Trophoblast cell (in vitro differentiated cells and primary cell): Measurements from ENCODE around the gene CISTR.
"Not testable (repeated sequence)": the region's sequence is repeated elsewhere in the genome, so short reads cannot be mapped to it uniquely, and the experiment has no call there.

Source experiments
- DNase-seq, 2 donors: peaks; one replicate each; pipeline ENCODE4 v3.0.0-alpha.2; 2016
- H2AFZ ChIP-seq: 2 replicates; pipeline ENCODE4 v1.6.1; 2013; ENCODE audit warnings: low read length, moderate library complexity, mild to moderate bottlenecking; ENCODE audit not compliant: insufficient read depth, poor library complexity
- H2AK5ac ChIP-seq: 2 replicates; pipeline ENCODE4 v1.6.1; 2013; ENCODE audit warnings: mild to moderate bottlenecking, low read length
- H2BK120ac ChIP-seq: 2 replicates; pipeline ENCODE4 v1.6.1; 2013; ENCODE audit warnings: low read length, mild to moderate bottlenecking, moderate library complexity; ENCODE audit not compliant: insufficient read depth, poor library complexity
- H2BK12ac ChIP-seq: 2 replicates; pipeline ENCODE4 v1.6.1; 2013; ENCODE audit warnings: mild to moderate bottlenecking, low read length, moderate library complexity
- H2BK5ac ChIP-seq: 2 replicates; pipeline ENCODE4 v1.6.1; 2013; ENCODE audit warnings: low read length, low read depth, moderate library complexity, mild to moderate bottlenecking; ENCODE audit not compliant: poor library complexity
- H3K14ac ChIP-seq: 2 replicates; pipeline ENCODE4 v1.6.1; 2013; ENCODE audit warnings: mild to moderate bottlenecking, low read length
- H3K18ac ChIP-seq: 2 replicates; pipeline ENCODE4 v1.6.1; 2013; ENCODE audit warnings: mild to moderate bottlenecking, low read length
- H3K23ac ChIP-seq: 2 replicates; pipeline ENCODE4 v1.6.1; 2013; ENCODE audit warnings: low read length
- H3K27ac ChIP-seq: 2 replicates; pipeline ENCODE4 v1.5.1; 2013; ENCODE audit warnings: low read depth, mild to moderate bottlenecking, inconsistent platforms, low read length, moderate library complexity
- H3K27me3 ChIP-seq: 2 replicates; pipeline ENCODE4 v1.6.1; 2013; ENCODE audit warnings: inconsistent platforms, mild to moderate bottlenecking, low read length, moderate library complexity; ENCODE audit not compliant: insufficient read depth
- H3K36me3 ChIP-seq, 2 experiments: 1 replicate in 1 of 2; 2 replicates in 1 of 2; pipeline ENCODE4 v1.6.1; 2013; ENCODE audit warnings: low read length in 2 of 2, mild to moderate bottlenecking in 2 of 2, moderate library complexity in 1 of 2; ENCODE audit not compliant: insufficient read depth in 2 of 2, control insufficient read depth in 1 of 2
- H3K4ac ChIP-seq: 2 replicates; pipeline ENCODE4 v1.6.1; 2013; ENCODE audit warnings: low read depth, mild to moderate bottlenecking, low read length, moderate library complexity
- H3K4me1 ChIP-seq, 2 experiments: 1 replicate in 1 of 2; 2 replicates in 1 of 2; pipeline ENCODE4 v1.6.1; 2013; ENCODE audit warnings: low read length in 2 of 2, mild to moderate bottlenecking in 2 of 2, moderate library complexity in 1 of 2; ENCODE audit not compliant: insufficient read depth in 2 of 2, control insufficient read depth in 1 of 2
- H3K4me2 ChIP-seq: 2 replicates; pipeline ENCODE4 v1.6.1; 2013; ENCODE audit warnings: inconsistent platforms, mild to moderate bottlenecking, low read length, moderate library complexity
- H3K4me3 ChIP-seq: 2 replicates; pipeline ENCODE4 v1.5.1; 2013; ENCODE audit warnings: mild to moderate bottlenecking, low read depth, low read length, inconsistent platforms
- H3K79me1 ChIP-seq: one replicate; pipeline ENCODE4 v1.6.1; 2013; ENCODE audit warnings: low read length
- H3K79me2 ChIP-seq: 2 replicates; pipeline ENCODE4 v1.6.1; 2013; ENCODE audit warnings: low read length, mild to moderate bottlenecking; ENCODE audit not compliant: control insufficient read depth, insufficient read depth, poor library complexity
- H3K9ac ChIP-seq: 2 replicates; pipeline ENCODE4 v1.6.1; 2013; ENCODE audit warnings: mild to moderate bottlenecking, low read length
- H3K9me3 ChIP-seq: 2 replicates; pipeline ENCODE4 v1.6.1; 2013; ENCODE audit warnings: low read depth, mild to moderate bottlenecking, control low read depth, inconsistent platforms, low read length; ENCODE audit not compliant: insufficient read depth
- H4K12ac ChIP-seq: 2 replicates; pipeline ENCODE4 v1.6.1; 2013; ENCODE audit warnings: low read depth, mild to moderate bottlenecking, low read length, moderate library complexity
- H4K8ac ChIP-seq: 2 replicates; pipeline ENCODE4 v1.6.1; 2013; ENCODE audit warnings: low read depth, mild to moderate bottlenecking, low read length, moderate library complexity
- H4K91ac ChIP-seq: one replicate; pipeline ENCODE4 v1.6.1; 2013; ENCODE audit warnings: low read depth, mild to moderate bottlenecking, low read length, moderate library complexity
- WGBS: extraction: QIAGEN DNeasy Blood & Tissue Kit; methylation state at CpG from one replicate; pipeline ENCODE4 v1.1.7; 2013; ENCODE audit warnings: missing lambda C conversion rate; ENCODE audit not compliant: insufficient read length, insufficient coverage; ENCODE audit errors: extremely low coverage; 5-methylcytosine and 5-hydroxymethylcytosine counted together

The CISTR gene

DNA sequence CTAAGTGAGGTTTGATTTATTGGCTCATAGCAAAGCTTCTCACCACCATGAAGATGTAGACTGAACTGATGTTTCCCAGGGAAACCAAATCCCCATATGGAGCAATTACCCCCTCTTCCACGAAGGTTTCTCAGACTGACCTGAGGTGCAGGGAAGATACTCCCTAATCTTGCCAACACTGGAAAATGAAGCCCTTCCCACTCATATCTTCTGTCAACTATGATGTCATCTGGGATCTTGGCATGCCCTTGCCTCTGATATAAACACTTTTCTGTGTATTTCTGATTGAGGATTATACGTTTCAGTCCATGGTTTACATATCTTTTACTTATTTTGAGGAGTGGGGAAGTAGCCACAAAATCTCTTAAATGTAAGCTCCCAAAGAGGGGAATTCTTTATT is 14.1 kb upstream of the CISTR start:
- Histone ChIP-seq H2BK120ac (no peak overlapping the region), H3K27me3 (no peaks in the 10 kb centered on the region), H3K23ac (no peak overlapping the region), H3K9me3 (peaks cover 2% of the 10 kb centered on the region), H3K27ac (no peak overlapping the region), H3K18ac (no peak overlapping the region), H2AFZ (no peak overlapping the region), H3K4ac (no peak overlapping the region), H3K79me1 (no peaks in the 10 kb centered on the region), H4K12ac (no peak overlapping the region), H3K79me2 (no peaks in the 10 kb centered on the region), H3K36me3 (no peaks in the 10 kb centered on the region), H2BK12ac (no peak overlapping the region), H3K4me3 (no peak overlapping the region), H2AK5ac (no peak overlapping the region), H4K91ac (no peak overlapping the region), H3K4me1 (no peaks in the 10 kb centered on the region), H3K14ac (no peak overlapping the region), H3K4me2 (no peak overlapping the region), H3K9ac (no peak overlapping the region), H4K8ac (no peak overlapping the region), H2BK5ac (no peak overlapping the region)
- no peak for DNase-seq
- WGBS, result no CpG with 5 or more reads among the region's 2 CpGs

DNA sequence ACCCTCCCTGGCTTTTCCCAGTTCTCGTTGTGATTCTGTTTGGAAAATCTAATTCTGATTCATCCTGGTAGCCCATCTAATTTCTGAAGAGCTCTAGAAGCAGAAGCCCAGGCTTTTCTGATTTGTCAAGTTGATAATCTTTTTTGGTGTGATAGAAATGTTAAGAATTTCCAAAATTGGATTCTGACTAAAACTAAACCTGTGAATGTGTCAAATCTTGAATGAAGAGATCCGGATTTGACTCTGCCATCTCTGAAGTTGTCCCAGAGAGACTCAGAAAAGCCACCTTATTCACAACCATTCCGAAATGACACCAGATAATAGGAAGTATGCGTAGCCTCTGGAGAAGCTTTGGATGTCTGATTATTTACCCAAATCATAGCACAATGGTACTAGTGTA is 12.8 kb upstream of the CISTR start:
- H3K14ac ChIP-seq, result no peak overlapping the region
- H3K27ac ChIP-seq, result no peak overlapping the region
- no peaks in the 10 kb centered on the region for H3K36me3 ChIP-seq
- H3K79me1 ChIP-seq, result no peaks in the 10 kb centered on the region
- H3K27me3 ChIP-seq, result no peaks in the 10 kb centered on the region
- no peak overlapping the region for H4K12ac ChIP-seq
- no peak overlapping the region for H3K4me2 ChIP-seq
- no peak for DNase-seq
- WGBS, result no CpG with 5 or more reads among the region's 4 CpGs
- no peak overlapping the region for H2BK12ac ChIP-seq
- H2BK120ac ChIP-seq, result no peak overlapping the region
- no peak overlapping the region for H3K4ac ChIP-seq
- H2BK5ac ChIP-seq, result no peak overlapping the region
- no peak overlapping the region for H3K23ac ChIP-seq
- H2AK5ac ChIP-seq, result no peak overlapping the region
- no peak overlapping the region for H4K8ac ChIP-seq
- peaks cover 2% of the 10 kb centered on the region for H3K9me3 ChIP-seq
- no peaks in the 10 kb centered on the region for H3K4me1 ChIP-seq
- H3K79me2 ChIP-seq, result no peaks in the 10 kb centered on the region
- H3K4me3 ChIP-seq, result no peak overlapping the region
- no peak overlapping the region for H3K9ac ChIP-seq
- H3K18ac ChIP-seq, result no peak overlapping the region
- H2AFZ ChIP-seq, result no peak overlapping the region
- no peak overlapping the region for H4K91ac ChIP-seq

DNA sequence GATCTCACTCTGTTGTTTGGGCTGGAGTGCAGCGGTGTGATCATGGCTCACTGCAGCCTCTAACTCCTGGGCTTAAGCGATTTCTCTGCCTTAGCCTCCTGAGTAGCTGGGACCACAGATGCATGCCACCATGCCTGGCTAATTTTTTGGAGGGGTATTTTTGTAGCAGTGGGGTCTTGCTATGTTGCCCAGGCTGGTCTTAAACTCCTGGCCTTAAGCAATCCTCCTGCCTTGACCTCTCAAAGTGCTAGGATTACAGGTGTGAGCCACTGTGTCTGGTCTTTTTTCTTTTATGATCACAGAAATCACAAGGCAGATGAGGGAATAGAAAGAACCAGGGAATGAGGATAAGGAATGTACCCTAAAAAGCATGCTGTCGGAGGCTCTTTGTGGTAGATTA is 11.0 kb upstream of the CISTR start:
- not testable (repeated sequence) for DNase-seq, H3K18ac ChIP-seq, H3K23ac ChIP-seq, H2AK5ac ChIP-seq, H2BK120ac ChIP-seq, H2BK12ac ChIP-seq, H4K12ac ChIP-seq, H4K91ac ChIP-seq, H3K14ac ChIP-seq, H3K4ac ChIP-seq, H3K9ac ChIP-seq, H3K27ac ChIP-seq, H3K36me3 ChIP-seq, H3K4me1 ChIP-seq, H2BK5ac ChIP-seq, H4K8ac ChIP-seq, H3K4me3 ChIP-seq, H3K27me3 ChIP-seq, H2AFZ ChIP-seq, H3K4me2 ChIP-seq, H3K9me3 ChIP-seq, H3K79me2 ChIP-seq, H3K79me1 ChIP-seq
- whole genome bisulfite sequencing, result no CpG with 5 or more reads among the region's 3 CpGs

GRCh38 chr12:53761306-53761705 is 9.5 kb upstream of the CISTR start:
- Histone ChIP-seq H3K18ac (no peak overlapping the region), H3K79me2 (no peaks in the 10 kb centered on the region), H3K9me3 (no peaks in the 10 kb centered on the region), H2BK120ac (no peak overlapping the region), H3K36me3 (no peaks in the 10 kb centered on the region), H3K27me3 (peaks cover 6% of the 10 kb centered on the region), H2BK5ac (no peak overlapping the region), H3K4me2 (no peak overlapping the region), H3K79me1 (no peaks in the 10 kb centered on the region), H2AK5ac (no peak overlapping the region), H4K12ac (no peak overlapping the region), H3K27ac (no peak overlapping the region), H2BK12ac (no peak overlapping the region), H3K4me3 (no peak overlapping the region), H3K4me1 (no peaks in the 10 kb centered on the region), H2AFZ (no peak overlapping the region), H4K8ac (no peak overlapping the region), H3K4ac (no peak overlapping the region), H3K14ac (no peak overlapping the region), H4K91ac (no peak overlapping the region), H3K9ac (no peak overlapping the region), H3K23ac (no peak overlapping the region)
- no peak for DNase-seq

- H4K12ac ChIP-seq, result no peak overlapping the region
- H3K4me3 ChIP-seq, result no peak overlapping the region
- no peak overlapping the region for H3K4me2 ChIP-seq
- H3K4me1 ChIP-seq, result no peaks in the 10 kb centered on the region
- H3K27ac ChIP-seq, result no peak overlapping the region
- no peak overlapping the region for H2AFZ ChIP-seq
- H2BK120ac ChIP-seq, result no peak overlapping the region
- no peak overlapping the region for H3K9ac ChIP-seq
- H3K79me1 ChIP-seq, result no peaks in the 10 kb centered on the region
- no peaks in the 10 kb centered on the region for H3K36me3 ChIP-seq
- no peak overlapping the region for H2BK12ac ChIP-seq
- no peak overlapping the region for H4K91ac ChIP-seq
- no CpG with 5 or more reads among the region's 2 CpGs for WGBS
- DNase-seq, result no peak
- no peak overlapping the region for H3K18ac ChIP-seq
- no peak overlapping the region for H3K23ac ChIP-seq
- H2BK5ac ChIP-seq, result no peak overlapping the region
- no peaks in the 10 kb centered on the region for H3K9me3 ChIP-seq
- no peaks in the 10 kb centered on the region for H3K79me2 ChIP-seq
- H4K8ac ChIP-seq, result no peak overlapping the region
- no peak overlapping the region for H3K4ac ChIP-seq
- no peak overlapping the region for H3K14ac ChIP-seq
- H3K27me3 ChIP-seq, result peaks cover 14% of the 10 kb centered on the region
- H2AK5ac ChIP-seq, result no peak overlapping the region
Measured at GRCh38 chr12:53759261-53759660, 7.5 kb upstream of the CISTR start.
